HG03439 (cell line): ENCODE measurements around the gene NIFK.
"Not testable (repeated sequence)": the region's sequence is repeated elsewhere in the genome, so short reads cannot be mapped to it uniquely, and the experiment has no call there.

ENCODE experiments used
- ATAC-seq: cut with Tn5 transposase; IDR thresholded peaks from one replicate; pipeline ENCODE4 v1.9.1; 2021; ENCODE audit warnings: mild to moderate bottlenecking, moderate library complexity; ENCODE audit not compliant: unreplicated experiment

Gene NIFK

DNA sequence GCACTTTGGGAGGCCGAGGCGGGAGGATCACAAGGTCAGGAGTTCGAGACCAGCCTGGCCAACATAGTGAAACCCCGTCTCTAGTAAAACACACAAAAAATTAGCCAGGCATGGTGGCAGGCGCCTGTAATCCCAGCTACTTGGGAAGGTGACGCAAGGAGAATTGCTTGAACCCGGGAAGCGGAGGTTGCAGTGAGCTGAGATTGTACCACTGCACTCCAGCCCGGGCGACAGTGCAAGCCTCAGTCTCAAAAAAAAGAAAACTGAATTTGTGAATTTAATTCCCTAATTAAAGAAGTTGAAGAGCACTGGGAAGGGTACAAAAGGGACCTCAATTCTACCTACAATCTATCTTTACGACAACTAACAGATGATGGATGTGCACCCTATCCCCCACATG, 2.1 kb downstream of the NIFK start:
- not testable (repeated sequence) for ATAC-seq

DNA sequence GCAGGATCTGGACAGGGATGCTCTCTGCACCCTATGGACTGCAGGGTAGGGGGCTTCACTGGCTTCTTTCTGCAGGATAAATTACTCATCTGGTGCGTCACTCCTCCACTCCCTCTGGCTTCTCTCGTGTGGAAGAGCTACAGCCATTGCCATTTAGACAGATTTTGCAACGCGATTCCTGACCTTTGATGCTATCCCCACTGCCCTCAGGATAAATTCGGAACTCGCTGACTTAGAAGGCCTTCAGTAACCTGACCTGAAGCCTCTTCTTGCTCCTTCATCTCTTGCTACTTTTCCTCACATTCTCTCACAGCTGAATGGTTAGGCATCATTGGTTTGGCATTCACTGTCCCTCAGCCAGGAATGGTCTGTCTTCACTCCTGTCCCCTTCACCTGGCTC, 5.3 kb downstream of the NIFK start:
- no peak for ATAC-seq

GRCh38 chr2:121727950-121728349, 8.7 kb downstream of the NIFK start:
- no peak for ATAC-seq

- no peak for ATAC-seq
Observed at GRCh38 chr2:121727332-121727731, 9.3 kb downstream of the NIFK start.

DNA sequence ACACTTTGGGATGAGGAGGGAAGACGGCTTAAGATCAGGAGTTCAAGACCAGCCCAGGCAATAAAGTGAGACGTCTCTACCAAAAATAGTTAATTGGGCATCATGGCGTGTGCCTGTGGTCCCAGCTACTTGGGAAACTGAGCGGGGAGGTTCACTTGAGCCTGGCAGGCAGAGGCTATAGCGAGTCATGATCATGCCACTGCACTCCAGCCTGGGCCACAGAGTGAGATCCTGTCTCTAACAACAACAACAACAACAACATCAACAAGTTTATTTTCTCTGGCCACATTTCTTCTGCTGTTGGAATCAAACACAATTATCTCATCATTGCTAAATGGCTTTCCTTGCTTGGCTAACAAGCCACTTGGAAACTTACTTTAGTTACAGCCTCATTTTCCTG, 13.4 kb downstream of the NIFK start:
- ATAC-seq, result no peak

DNA sequence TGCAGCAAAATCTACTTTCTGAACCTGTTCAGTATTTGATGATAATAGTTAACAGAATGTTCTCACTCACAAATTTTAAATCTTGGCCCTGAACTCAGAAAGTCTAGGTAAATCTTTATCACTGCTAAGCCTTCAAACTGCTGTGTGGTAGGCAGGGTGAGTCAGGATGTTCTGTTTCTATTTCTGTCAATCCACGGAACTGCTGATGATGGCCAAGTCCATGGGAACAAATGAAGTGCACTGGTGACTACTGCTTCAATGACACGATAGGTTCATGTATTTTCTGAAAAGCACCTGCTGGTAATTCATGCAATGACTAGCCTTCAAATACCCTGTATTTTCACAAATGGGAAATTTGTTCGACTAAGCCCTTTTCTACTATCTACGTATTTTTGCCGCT, 14.2 kb downstream of the NIFK start:
- ATAC-seq, result no peak

DNA sequence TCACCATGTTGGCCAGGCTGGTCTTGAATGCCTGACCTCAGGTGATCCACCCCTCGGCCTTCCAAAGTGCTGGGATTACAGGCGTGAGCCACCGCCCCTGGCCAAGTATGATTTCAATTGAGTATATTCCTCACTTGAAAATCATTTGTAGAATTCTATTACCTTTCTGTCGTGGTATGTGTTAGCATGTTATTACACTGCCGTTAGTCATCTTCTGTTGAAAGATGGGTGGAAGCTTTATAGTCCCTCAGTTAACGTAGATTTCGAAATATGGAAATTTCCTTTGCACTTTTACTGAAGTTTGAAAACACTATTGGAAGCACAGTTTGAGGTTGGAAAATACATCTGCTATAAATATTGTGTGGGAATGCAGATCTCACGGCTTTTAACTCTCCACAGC, 14.7 kb downstream of the NIFK start:
- ATAC-seq, result no peak

- no peak for ATAC-seq
Observed at GRCh38 chr2:121717529-121717928, 19.1 kb downstream of the NIFK start.

DNA sequence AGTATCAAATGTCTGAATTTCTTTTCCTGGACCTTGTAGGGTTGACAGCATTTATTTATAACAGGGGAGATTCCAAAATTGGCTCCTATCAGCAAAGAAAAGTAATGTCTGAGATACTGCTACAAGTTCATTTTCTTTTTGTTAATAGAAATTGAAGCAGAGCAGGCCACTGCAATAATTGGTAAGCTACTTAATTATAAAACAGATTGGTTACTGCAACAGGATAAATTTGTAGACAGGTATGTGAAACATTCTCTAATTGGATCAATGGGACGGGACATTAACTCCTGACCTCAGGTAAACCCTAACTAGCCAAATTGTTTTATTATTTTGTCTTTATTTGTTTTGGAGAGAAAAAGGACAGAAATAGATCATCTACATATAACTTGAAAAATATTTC, 20.5 kb downstream of the NIFK start:
- ATAC-seq, result no peak

DNA sequence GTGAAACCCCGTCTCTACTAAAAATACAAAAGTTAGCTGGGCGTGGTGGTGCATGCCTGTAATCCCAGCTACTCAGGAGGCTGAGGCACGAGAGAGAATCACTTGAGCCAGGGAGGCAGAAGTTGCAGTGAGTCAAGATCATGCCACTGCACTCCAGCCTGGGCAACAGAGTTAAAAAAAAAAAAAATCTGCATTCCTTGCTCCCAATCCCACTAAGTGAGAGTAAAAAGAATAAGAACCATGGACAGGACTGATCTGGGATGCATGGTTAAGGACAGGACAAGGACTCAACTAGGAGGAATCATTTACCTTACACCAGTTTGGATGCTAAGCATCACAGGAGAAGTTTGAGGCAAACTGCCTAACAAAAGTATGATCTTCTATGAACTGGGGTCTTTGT, 25.2 kb downstream of the NIFK start:
- ATAC-seq, result not testable (repeated sequence)

DNA sequence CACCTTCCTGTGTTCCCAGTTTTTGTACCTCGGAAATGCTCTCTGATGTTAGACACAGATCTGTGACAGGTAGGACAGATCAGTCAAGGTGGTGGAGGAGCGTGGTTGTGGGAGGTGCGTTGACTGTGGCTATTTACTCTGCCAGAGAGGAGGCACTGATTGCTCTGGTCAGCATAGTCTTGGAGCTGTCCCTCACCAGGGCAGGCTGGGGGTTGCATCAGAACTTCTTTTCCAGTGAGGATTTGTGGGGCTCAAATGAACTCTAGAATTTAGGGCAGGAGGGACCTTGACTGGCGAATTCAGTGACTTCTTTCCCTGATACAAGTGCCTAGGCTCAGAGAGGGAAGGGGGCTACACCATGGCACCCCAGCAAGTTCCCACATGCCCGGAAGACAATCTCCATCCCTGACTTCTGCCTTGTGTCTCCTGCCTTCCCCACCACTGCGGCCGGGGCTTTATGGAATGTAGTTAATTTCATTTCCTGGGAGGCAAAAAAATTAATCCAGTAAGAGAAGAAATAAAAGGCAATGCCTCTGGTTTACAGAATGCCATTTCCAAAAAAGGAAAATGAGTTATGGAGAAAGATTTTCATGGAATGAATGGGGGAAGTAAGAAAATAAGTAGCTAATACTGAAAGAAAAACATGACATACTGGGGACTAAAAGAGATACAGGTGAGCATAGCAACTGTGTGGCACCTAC, 26.1 kb downstream of the NIFK start:
- ATAC-seq, result no peak

GRCh38 chr2:121709776-121710469, 26.8 kb downstream of the NIFK start:
- no peak for ATAC-seq

GRCh38 chr2:121707920-121708361, 28.7 kb downstream of the NIFK start:
- ATAC-seq, result no peak

GRCh38 chr2:121707344-121707919, 29.2 kb downstream of the NIFK start:
- ATAC-seq, result no peak

DNA sequence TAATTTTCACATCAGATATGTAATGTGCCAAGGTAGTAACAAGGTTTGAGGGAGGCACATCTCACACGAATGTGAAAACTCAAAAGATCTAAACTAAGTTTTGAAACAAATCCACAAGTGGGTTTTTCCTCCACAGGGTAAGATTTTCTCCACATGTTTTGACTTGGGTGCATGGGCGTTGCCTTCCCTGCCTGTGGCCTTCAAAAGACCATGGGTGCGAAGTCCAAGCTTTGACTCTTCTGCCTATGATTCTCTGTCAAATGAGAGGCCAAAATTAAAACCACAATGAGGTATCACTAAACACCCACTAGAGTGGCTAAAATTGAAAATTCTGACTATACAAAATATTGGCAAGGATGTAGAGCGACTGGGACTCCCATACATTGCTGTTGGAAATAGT, 30.7 kb downstream of the NIFK start:
- no peak for ATAC-seq

- ATAC-seq, result no peak
Observed at GRCh38 chr2:121705390-121705789, 31.3 kb downstream of the NIFK start.

DNA sequence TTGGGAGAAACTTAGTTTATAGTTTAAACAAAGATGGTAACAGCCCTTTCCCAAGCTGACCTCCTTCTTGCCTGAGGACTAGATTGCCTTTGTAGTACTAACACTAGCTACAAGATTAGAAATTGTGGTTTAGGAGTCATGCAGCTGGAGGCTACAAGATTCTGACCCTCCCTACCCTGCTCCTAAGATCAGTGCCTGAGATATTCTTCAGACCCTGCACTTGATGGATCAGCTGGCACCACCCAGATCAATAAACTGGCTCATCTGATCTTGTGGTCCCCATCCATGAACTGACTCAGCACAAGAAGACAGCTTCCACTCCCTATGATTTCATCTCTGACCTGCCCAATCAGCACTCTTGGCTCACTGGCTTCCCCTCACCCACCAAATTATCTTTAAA, 34.9 kb downstream of the NIFK start:
- ATAC-seq, result not testable (repeated sequence)

DNA sequence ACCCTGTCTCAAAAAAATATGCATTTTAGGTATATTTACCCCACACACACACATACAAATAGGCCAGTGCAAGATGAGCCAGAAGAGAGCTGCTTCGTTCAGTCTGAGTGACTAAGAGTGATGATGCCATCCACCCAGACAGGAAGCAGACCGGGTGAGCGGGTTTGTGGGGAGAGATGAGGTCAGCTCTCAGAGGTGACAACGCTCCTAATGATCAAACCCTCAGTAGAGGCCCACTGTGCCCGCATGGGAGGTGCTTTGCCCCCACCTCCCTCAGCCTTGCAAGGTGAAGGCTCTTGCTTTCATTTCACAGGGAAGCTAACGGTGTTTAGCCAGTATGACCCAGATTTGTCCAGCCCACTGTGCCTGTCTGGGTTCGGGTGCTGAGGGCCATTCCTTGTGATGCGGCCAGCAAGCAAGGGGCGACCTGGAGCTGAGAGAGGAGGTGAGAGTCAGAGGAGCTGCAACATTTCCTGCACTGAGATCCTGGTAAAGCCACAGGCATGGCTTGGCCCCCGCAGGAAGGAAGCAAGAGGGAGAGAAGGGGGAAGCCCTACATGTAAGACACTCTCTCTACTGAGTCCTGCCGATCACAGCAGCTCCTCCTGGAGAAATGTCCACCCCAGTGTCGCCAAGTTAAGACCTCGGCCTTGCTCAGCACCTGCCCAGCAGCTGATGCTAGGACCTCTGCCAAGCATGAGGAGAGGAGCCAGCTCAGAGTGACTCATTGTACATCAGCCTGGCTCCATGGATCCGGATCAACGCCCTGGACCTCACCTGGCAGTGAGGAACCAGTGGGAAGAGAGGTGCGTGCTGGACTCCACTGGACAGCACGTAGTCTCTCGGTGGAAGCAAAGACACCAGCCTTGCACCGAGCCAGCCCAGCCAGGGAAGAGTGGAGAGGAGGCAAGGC, 37.0 kb downstream of the NIFK start:
- peak; percentile 99 for ATAC-seq

DNA sequence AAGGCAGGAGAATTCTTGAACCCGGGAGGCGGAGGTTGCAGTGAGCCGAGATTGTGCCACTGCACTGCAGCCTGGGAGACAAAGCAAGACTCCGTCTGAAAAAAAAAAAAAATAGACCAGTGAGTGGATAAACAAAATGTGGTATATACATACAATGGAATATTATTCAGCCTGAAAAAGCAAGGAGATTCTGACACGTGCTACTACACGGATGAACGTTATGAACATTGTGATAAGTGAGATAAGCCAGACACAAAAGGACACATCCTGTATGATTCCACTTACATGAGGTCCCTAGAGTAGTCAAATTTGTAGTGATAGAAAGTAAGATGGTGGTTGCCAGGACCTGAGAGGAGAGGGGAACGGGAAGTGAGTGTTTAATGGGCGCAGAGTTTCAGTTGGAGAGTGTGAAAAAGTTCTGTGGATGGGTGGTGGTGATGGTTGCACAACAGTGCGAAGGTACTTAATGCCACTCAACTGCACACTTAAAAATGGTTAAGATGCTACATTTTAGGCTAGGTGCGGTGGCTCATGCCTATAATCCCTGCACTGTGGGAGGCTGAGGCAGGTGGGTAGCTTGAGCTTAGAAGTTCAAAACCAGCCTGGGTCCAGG, 38.3 kb downstream of the NIFK start:
- ATAC-seq, result no peak

- no peak for ATAC-seq
Observed at GRCh38 chr2:121697108-121697631, 39.5 kb downstream of the NIFK start.
